ENCODE measurements around the gene DDI2.
A peak's percentile ranks its signal among the peaks of the same experiment; 100 is the strongest.

Gene DDI2

GRCh38 chr1:15605398-15606383 is 11.6 kb upstream of the DDI2 start:
- FAIRE-seq: no peak

- no peak for FAIRE-seq
Measured at GRCh38 chr1:15609631-15610030, 7.6 kb upstream of the DDI2 start.

DNA sequence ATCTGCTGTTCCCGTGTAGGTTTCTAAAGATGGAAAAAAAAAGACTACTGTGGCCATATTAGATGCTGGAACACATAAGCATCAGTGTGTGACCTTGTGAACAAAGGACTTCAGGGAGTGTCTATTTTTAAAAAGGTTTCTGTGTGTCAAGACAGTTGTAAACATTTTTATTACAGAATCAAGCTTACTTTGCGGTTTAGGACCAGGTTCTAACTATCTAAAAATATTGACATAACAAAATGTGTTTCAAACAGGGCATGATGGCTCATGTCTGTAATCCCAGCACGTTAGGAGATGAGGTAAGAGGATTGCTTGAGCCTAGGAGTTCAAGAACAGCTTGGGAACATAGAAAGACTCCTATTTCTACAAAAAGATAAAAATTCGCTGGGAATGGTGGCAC is 7.1 kb upstream of the DDI2 start:
- FAIRE-seq: peak; percentile 88

DNA sequence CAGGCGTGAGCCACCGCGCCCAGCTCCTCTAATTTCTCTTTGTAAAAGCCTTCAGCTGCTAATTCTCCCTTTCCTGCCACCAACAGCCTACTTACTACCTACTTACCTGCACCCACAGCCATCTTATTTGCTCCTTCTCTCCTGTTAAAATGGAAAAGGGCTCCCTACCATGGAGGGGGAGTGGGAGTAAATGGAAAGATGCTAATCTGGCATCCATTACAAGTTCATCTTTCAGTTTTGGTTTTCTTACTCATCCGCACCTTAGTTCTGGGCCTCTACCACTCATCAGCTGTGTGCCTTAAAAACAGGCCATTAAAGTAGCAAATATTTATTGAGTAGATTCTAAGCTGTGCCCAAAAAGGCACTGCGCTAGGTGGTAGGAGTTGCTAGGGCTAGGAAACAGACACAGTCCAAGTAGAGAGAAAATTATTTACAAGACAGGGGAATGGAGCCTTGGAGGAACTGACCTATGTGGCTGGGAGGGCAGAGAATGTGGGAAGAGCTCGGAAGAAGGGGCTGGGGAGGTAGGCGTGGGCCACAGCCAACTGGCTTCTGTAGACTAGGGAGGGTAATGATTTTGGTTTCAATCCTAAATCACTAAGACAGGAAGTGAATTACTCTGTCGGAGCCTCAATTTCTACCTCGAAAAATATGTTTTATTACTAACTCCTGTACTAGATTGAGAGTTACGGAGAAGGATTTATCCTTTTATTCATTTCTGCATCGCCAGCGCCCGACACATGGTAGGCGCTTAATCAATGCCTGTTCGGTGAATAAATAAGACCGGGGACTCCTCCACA is 685 bp upstream of the DDI2 start:
- no peak for FAIRE-seq

DNA sequence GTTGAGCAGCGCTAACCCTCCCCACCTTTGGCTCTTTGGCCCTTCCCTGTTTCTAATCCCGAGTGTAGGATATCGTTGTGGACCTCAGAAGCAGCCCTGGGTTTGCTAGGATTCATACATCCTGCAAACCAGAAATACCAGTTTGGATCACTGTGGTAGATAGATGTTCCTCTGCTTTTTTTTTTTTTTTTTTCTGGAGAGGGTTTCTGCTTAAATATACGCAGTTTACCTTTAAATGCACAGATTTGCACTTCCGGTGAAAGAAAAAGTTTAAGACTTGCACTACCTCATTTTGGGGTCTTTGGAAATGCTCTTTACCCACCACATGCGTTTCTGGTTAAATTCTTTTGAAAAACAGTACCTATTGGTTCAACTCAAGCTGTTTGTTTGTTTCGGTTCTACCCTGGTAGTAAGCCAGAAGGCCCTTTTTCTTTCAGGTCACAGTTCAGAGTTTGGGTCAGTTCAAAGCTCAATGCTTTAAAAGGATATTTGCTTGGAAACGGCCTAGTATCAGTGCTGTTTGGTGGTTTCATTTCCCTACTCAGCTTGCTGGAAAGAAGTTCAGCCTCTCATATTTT is 908 bp downstream of the DDI2 start:
- FAIRE-seq: no peak

GRCh38 chr1:15618655-15619525 is 1.6 kb downstream of the DDI2 start:
- no peak for FAIRE-seq

- no peak for FAIRE-seq
Measured at GRCh38 chr1:15620155-15620545, 2.9 kb downstream of the DDI2 start.

GRCh38 chr1:15620902-15621682 is 3.8 kb downstream of the DDI2 start:
- FAIRE-seq: no peak

- FAIRE-seq: no peak
Measured at GRCh38 chr1:15621975-15622374, 4.7 kb downstream of the DDI2 start.

GRCh38 chr1:15622712-15623373 is 5.6 kb downstream of the DDI2 start:
- FAIRE-seq: no peak

GRCh38 chr1:15623435-15623834 is 6.2 kb downstream of the DDI2 start:
- no peak for FAIRE-seq

DNA sequence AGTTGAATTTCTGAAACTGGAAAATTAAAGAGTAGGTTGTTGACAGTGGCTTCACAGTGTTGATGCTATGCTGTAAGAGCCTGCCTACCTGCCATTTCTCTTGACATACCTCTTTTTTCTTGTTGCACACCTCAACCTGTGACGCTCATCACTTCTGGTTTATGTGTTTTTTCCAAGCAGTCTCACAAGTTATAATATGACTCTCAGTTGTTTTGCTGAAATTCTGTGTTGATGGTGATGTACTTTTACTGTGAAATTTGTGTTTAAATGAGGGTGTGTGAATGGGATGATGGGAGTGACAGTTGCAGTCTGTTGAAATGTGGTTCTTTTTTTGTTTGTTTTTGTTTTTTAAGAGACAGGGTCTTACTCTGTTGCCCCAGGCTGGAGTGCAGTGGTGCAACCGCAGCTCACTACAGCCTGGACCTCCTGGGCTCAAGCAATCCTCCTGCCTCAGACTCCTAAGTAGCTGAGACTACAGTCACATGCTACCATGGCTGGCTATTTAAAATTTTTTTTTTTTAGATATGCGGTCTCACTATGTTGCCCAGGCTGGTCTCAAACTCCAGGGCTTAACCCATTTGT is 7.0 kb downstream of the DDI2 start:
- no peak for FAIRE-seq

GRCh38 chr1:15625056-15625917 is 8.0 kb downstream of the DDI2 start:
- no peak for FAIRE-seq

- FAIRE-seq: no peak
Measured at GRCh38 chr1:15626269-15626950, 9.2 kb downstream of the DDI2 start.

DNA sequence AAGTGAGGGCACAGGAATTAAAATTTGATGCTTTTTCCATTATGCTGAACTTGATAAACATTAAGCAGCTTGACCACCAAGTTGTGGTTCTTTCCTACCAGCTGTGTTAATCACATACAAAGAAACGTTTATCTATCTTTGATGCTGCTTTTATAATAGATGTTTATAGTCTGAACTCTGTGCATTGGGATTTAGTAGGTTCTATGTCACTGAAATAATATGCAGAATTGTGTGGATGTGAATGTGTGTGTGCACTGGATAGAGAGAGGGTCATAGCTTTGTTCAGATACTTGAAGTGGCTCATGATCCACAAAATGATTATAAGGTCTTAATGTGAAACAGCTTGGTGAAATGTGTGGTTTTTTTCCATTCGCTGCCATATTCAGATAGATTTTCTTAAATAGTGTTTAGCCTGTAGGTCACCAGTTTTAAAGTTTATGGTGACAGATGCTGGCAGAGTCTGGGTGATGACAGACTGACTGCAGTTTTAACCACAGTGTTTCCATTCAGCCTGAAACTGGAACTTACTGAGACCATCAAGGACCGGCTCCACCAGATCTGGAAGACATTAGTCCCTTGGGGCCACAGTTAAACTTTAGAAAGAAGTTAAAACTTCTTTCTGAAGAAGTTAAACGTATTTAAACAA is 10.2 kb downstream of the DDI2 start:
- no peak for FAIRE-seq

GRCh38 chr1:15628003-15628402 is 10.7 kb downstream of the DDI2 start:
- FAIRE-seq: no peak

GRCh38 chr1:15633756-15634420 is 16.6 kb downstream of the DDI2 start:
- FAIRE-seq: no peak

DNA sequence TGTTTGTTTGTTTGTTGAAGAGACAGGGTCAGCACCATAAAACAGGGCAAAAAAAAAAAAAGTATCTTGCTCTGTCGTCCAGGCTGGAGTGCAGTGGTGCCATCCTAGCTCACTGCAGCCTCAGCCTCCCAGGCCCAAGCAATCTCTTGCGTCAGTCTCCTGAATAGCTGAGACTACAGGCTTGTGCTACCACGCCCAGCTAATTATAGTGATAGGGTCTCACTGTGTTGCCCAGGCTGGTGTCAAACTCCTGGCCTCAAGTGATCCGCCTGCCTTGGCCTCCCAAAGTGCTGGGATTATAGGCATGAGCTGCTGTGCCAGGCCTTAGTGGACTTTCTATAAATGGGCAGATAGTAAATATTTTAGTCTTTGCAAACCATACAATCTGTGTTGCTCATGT is 19.2 kb downstream of the DDI2 start:
- FAIRE-seq: no peak
